H9 (cell line): ENCODE results near the gene GYS1. TPM values are rescaled to one million over a fixed set of nuclear protein-coding genes. Genes with fewer than 3 reads are reported as not detected.

Source experiments
- DNase-seq: peaks from one replicate; pipeline ENCODE4 v3.0.0-alpha.2; 2017
- H2AFZ ChIP-seq: one replicate; pipeline ENCODE4 v1.6.1; 2013; ENCODE audit warnings: mild to moderate bottlenecking, low read length, control low read depth, moderate library complexity
- H2AK5ac ChIP-seq: 2 replicates; pipeline ENCODE4 v1.6.1; 2013; ENCODE audit warnings: low read length, control low read depth, mixed read lengths; ENCODE audit not compliant: insufficient read length
- H2BK120ac ChIP-seq: one replicate; pipeline ENCODE4 v1.6.1; 2013; ENCODE audit warnings: low read depth, mild to moderate bottlenecking, low read length, control low read depth, inconsistent platforms; ENCODE audit not compliant: poor library complexity, severe bottlenecking
- H2BK12ac ChIP-seq: 2 replicates; pipeline ENCODE4 v1.6.1; 2013; ENCODE audit warnings: low read length, control low read depth, mixed read lengths, low read depth; ENCODE audit not compliant: insufficient read length
- H2BK15ac ChIP-seq: 2 replicates; pipeline ENCODE4 v1.6.1; 2013; ENCODE audit warnings: low read depth, low read length, control low read depth
- H2BK20ac ChIP-seq: one replicate; pipeline ENCODE4 v1.6.1; 2013; ENCODE audit warnings: low read depth, mild to moderate bottlenecking, low read length, control low read depth, inconsistent platforms; ENCODE audit not compliant: poor library complexity, severe bottlenecking
- H2BK5ac ChIP-seq: 2 replicates; pipeline ENCODE4 v1.6.1; 2013; ENCODE audit warnings: low read length, control low read depth, mixed read lengths; ENCODE audit not compliant: insufficient read length
- H3K14ac ChIP-seq: 2 replicates; pipeline ENCODE4 v1.6.1; 2013; ENCODE audit warnings: low read length, control low read depth; ENCODE audit not compliant: insufficient read depth
- H3K18ac ChIP-seq: 2 replicates; pipeline ENCODE4 v1.6.1; 2013; ENCODE audit warnings: low read depth, mild to moderate bottlenecking, mixed read lengths, low read length, control low read depth; ENCODE audit not compliant: insufficient read length
- H3K23ac ChIP-seq: 2 replicates; pipeline ENCODE4 v1.6.1; 2013; ENCODE audit warnings: low read length, control low read depth, mixed read lengths, low read depth; ENCODE audit not compliant: insufficient read length
- H3K23me2 ChIP-seq: 2 replicates; pipeline ENCODE4 v1.6.1; 2013; ENCODE audit warnings: low read depth, mild to moderate bottlenecking, mixed read lengths, low read length, control low read depth; ENCODE audit not compliant: insufficient read length, poor library complexity, severe bottlenecking
- H3K27ac ChIP-seq: 2 replicates; pipeline ENCODE4 v1.5.1; 2013; ENCODE audit warnings: low read length, control low read depth, mixed read lengths, low read depth; ENCODE audit not compliant: insufficient read length
- H3K27me3 ChIP-seq: 2 replicates; pipeline ENCODE4 v1.6.1; 2013; ENCODE audit warnings: low read length, control low read depth, inconsistent platforms; ENCODE audit not compliant: insufficient read depth
- H3K4ac ChIP-seq: 2 replicates; pipeline ENCODE4 v1.6.1; 2013; ENCODE audit warnings: low read depth, mild to moderate bottlenecking, control low read depth, inconsistent platforms, low read length, moderate library complexity
- H3K4me1 ChIP-seq: 2 replicates; pipeline ENCODE4 v1.6.1; 2013; ENCODE audit warnings: low read length, control low read depth, inconsistent platforms; ENCODE audit not compliant: insufficient read depth
- H3K4me2 ChIP-seq: 2 replicates; pipeline ENCODE4 v1.6.1; 2013; ENCODE audit warnings: low read length, control low read depth, mixed read lengths; ENCODE audit not compliant: insufficient read length, insufficient read depth
- H3K56ac ChIP-seq: 2 replicates; pipeline ENCODE4 v1.6.1; 2013; ENCODE audit warnings: low read depth, mild to moderate bottlenecking, mixed read lengths, low read length, control low read depth; ENCODE audit not compliant: insufficient read length
- H3K79me1 ChIP-seq: 2 replicates; pipeline ENCODE4 v1.6.1; 2013; ENCODE audit warnings: low read depth, mild to moderate bottlenecking, moderate library complexity, low read length, control low read depth, inconsistent platforms; ENCODE audit not compliant: insufficient read depth, poor library complexity, severe bottlenecking
- H3K79me2 ChIP-seq: 2 replicates; pipeline ENCODE4 v1.6.1; 2013; ENCODE audit warnings: low read length, control low read depth, inconsistent platforms; ENCODE audit not compliant: insufficient read depth
- H3K9ac ChIP-seq: 2 replicates; pipeline ENCODE4 v1.6.1; 2013; ENCODE audit warnings: low read length, control low read depth, mixed read lengths; ENCODE audit not compliant: insufficient read length; ENCODE audit errors: extremely low read depth
- H3K9me3 ChIP-seq: one replicate; pipeline ENCODE4 v1.6.1; 2013; ENCODE audit warnings: low read depth, low read length, inconsistent platforms; ENCODE audit not compliant: control insufficient read depth
- H3T11ph ChIP-seq: one replicate; pipeline ENCODE4 v1.6.1; 2013; ENCODE audit warnings: mild to moderate bottlenecking, low read length, control low read depth, inconsistent platforms
- H4K20me1 ChIP-seq: one replicate; pipeline ENCODE4 v1.6.1; 2013; ENCODE audit not compliant: control insufficient read depth, insufficient read length, insufficient read depth
- H4K5ac ChIP-seq: 2 replicates; pipeline ENCODE4 v1.6.1; 2013; ENCODE audit warnings: low read depth, mild to moderate bottlenecking, mixed read lengths, low read length, control low read depth; ENCODE audit not compliant: insufficient read length
- H4K8ac ChIP-seq: replicated peaks from 2 replicates; pipeline ENCODE4 v1.6.1; 2013; ENCODE audit warnings: low read length, control low read depth, mixed read lengths, low read depth; ENCODE audit not compliant: insufficient read length
- H4K91ac ChIP-seq: 2 replicates; pipeline ENCODE4 v1.6.1; 2013; ENCODE audit warnings: low read depth, mild to moderate bottlenecking, moderate library complexity, mixed read lengths, low read length, control low read depth; ENCODE audit not compliant: insufficient read length
- H3K27ac Mint-ChIP-seq, 3 experiments: 2 replicates in 2 of 3; 3 replicates in 1 of 3; pipeline ENCODE4 v1.8.0; 2020 to 2021; ENCODE audit warnings: mixed read lengths in 3 of 3, mild to moderate bottlenecking in 1 of 3, moderate library complexity in 1 of 3
- H3K27me3 Mint-ChIP-seq: 2 replicates; pipeline ENCODE4 v1.8.0; 2021; ENCODE audit warnings: low read depth, mild to moderate bottlenecking, moderate library complexity, mixed read lengths
- H3K36me3 Mint-ChIP-seq, 3 experiments: 2 replicates in 2 of 3; 3 replicates in 1 of 3; pipeline ENCODE4 v1.8.0; 2020 to 2021; ENCODE audit warnings: low read depth in 3 of 3, mixed read lengths in 3 of 3; ENCODE audit not compliant: insufficient read depth in 1 of 3
- H3K4me1 Mint-ChIP-seq, 2 experiments: 2 replicates each; pipeline ENCODE4 v1.8.0; 2020; ENCODE audit warnings: mixed read lengths in 2 of 2
- H3K4me3 Mint-ChIP-seq, 2 experiments: 2 replicates in 1 of 2; 3 replicates in 1 of 2; pipeline ENCODE4 v1.8.0; 2020 to 2021; ENCODE audit warnings: mild to moderate bottlenecking in 2 of 2, mixed read lengths in 2 of 2, moderate library complexity in 1 of 2
- H3K9me3 Mint-ChIP-seq, 2 experiments: 2 replicates in 1 of 2; 3 replicates in 1 of 2; pipeline ENCODE4 v1.8.0; 2020; ENCODE audit warnings: mild to moderate bottlenecking in 2 of 2, mixed read lengths in 2 of 2, moderate library complexity in 1 of 2
- CTCF ChIP-seq: fragments of 200-600 bp; sonication (generic); conservative IDR thresholded peaks from 3 replicates; pipeline ENCODE4 v1.8.0; 2021; ENCODE audit warnings: antibody characterized with exemption, mild to moderate bottlenecking
- WGBS: extraction: QIAGEN DNeasy Blood & Tissue Kit; methylation state at CpG from one replicate; pipeline ENCODE4 v1.1.7; 2013; ENCODE audit warnings: missing lambda C conversion rate, low lambda C conversion rate, mixed read lengths; ENCODE audit not compliant: insufficient read length; ENCODE audit errors: extremely low coverage; 5-methylcytosine and 5-hydroxymethylcytosine counted together
- total RNA-seq: library from RNA; stranded (reverse); gene quantifications from 2 replicates; pipeline ENCODE4 v1.2.1, GENCODE V29; 2021

Gene GYS1
- total RNA-seq, 1 experiment from 2014 or later, result 44.3 TPM

DNA sequence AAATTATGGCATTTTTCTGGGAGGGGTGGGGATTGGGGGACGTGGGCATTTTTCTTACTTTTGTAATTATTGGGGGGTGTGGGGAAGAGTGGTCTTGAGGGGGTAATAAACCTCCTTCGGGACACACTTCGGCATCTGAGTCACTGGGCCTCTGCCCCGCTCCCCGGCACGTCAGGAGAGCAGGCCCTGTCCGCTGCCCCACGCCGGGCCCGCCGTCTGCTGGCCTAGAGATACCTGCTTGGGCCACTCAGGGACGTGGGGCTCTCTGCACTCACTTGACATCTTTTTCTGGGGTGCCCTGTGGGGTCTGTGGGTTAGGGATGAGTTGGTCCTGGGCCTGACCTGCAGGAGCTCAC lies 31.5 kb downstream of the GYS1 start:
- H3K4me1 Mint-ChIP-seq, result peaks cover 30 to 37% of the 10 kb centered on the region in 2 experiments
- H3K27ac ChIP-seq, result no peak overlapping the region
- H3T11ph ChIP-seq, result no peak overlapping the region
- no peaks in the 10 kb centered on the region; the same call in 1 of the 2 replicates for H3K4me1 ChIP-seq
- peak overlapping the region; percentile 62 to 98 (median 83); a peak in 5 of 7 replicates for H3K27ac Mint-ChIP-seq
- no peak overlapping the region for H4K91ac ChIP-seq
- H2BK20ac ChIP-seq, result no peak overlapping the region
- H3K18ac ChIP-seq, result no peak overlapping the region
- H3K56ac ChIP-seq, result no peak overlapping the region
- no peaks in the 10 kb centered on the region for H3K9me3 ChIP-seq
- no peak overlapping the region; a peak in 2 of 5 replicates for H3K4me3 Mint-ChIP-seq
- TF ChIP-seq CTCF, result no peak
- H3K4ac ChIP-seq, result no peak overlapping the region
- H3K27me3 Mint-ChIP-seq, result peaks cover 2% of the 10 kb centered on the region; the same call in 1 of the 2 replicates
- H3K4me2 ChIP-seq, result no peak overlapping the region
- no CpG with 5 or more reads among the region's 12 CpGs for WGBS
- peaks cover 0 to 5% of the 10 kb centered on the region in 2 experiments; a peak in 2 of 5 replicates for H3K9me3 Mint-ChIP-seq
- no peak overlapping the region for H2BK12ac ChIP-seq
- no peak for DNase-seq
- H2BK15ac ChIP-seq, result no peak overlapping the region
- no peak overlapping the region for H2BK120ac ChIP-seq
- no peaks in the 10 kb centered on the region for H3K79me2 ChIP-seq
- no peak overlapping the region for H4K8ac ChIP-seq
- no peak overlapping the region for H3K14ac ChIP-seq
- H3K36me3 Mint-ChIP-seq, result peaks cover 19 to 58% (median 46%) of the 10 kb centered on the region in 3 experiments; a peak in 6 of 7 replicates
- H4K5ac ChIP-seq, result no peak overlapping the region
- H3K23me2 ChIP-seq, result peaks cover 14% of the 10 kb centered on the region
- no peak overlapping the region for H3K23ac ChIP-seq
- no peak overlapping the region for H2AFZ ChIP-seq
- H2AK5ac ChIP-seq, result no peak overlapping the region
- no peak overlapping the region for H3K9ac ChIP-seq
- H3K27me3 ChIP-seq, result no peaks in the 10 kb centered on the region
- peaks cover 3% of the 10 kb centered on the region for H4K20me1 ChIP-seq
- no peak overlapping the region for H2BK5ac ChIP-seq
- H3K79me1 ChIP-seq, result no peaks in the 10 kb centered on the region
